Adrenal gland (tissue), 5 donors: Measurements from ENCODE around the gene PHF12.

Experiments
- POLR2A ChIP-seq, 2 donors: fragments of 450-650 bp; IDR thresholded peaks; one replicate each; pipeline ENCODE4 v1.6.1; 2017; ENCODE audit warnings: antibody characterized with exemption in 2 of 2, mild to moderate bottlenecking in 2 of 2, moderate library complexity in 1 of 2
- TF ChIP-seq, protein P1 (sequence below), 6 experiments: fragments of 450-650 bp in 4 of 6; fragments of 200-600 bp in 2 of 6; sonication (generic) in 1 of 6; IDR thresholded peaks; 1 replicate in 5 of 6; 2 replicates in 1 of 6; pipeline versions ENCODE4 v1.5.1 to v1.8.0; 2016 to 2021; ENCODE audit warnings: antibody characterized with exemption in 6 of 6, mild to moderate bottlenecking in 2 of 6, moderate library complexity in 1 of 6
- donor health status: DM: no; HTN: no; CAD: no.

DNA sequence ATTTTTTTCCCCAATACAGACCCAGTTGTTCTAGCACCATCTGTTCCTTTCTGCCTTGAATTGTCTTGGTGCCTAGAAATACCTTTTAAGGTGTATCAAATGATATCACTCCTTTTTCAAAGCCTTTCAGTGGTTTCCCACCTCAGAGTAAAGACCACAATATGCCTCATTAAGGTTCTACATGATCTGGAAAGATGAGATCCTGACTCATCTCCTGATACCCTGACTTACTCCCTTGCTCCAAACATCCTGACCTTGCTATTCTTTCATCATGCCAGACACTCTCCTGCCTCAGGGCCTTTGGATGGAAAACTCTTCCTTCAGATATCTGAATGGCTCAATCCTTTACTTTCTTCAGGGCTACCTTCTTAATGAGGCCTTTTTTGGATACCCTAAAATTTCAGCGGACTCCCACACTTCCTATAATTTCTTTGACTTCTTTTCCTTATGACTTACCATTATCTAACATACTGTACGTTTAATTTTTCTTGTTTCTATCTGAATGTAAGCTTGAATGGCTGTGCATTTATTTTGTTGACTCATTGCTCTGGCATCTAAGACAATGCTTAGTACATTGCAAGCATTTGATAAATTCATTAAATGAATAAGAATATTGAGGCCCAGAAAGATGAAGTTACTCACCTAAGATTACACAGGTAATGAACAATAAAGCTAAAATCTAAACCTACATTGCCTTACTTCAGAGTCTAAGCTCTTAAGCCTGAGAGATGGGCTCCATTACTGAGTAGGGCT lies 73.0 kb downstream of the PHF12 start:
- TF ChIP-seq POLR2A (IDR thresholded peaks at IDR 0.05) = no peak
- TF ChIP-seq, protein P1, sequence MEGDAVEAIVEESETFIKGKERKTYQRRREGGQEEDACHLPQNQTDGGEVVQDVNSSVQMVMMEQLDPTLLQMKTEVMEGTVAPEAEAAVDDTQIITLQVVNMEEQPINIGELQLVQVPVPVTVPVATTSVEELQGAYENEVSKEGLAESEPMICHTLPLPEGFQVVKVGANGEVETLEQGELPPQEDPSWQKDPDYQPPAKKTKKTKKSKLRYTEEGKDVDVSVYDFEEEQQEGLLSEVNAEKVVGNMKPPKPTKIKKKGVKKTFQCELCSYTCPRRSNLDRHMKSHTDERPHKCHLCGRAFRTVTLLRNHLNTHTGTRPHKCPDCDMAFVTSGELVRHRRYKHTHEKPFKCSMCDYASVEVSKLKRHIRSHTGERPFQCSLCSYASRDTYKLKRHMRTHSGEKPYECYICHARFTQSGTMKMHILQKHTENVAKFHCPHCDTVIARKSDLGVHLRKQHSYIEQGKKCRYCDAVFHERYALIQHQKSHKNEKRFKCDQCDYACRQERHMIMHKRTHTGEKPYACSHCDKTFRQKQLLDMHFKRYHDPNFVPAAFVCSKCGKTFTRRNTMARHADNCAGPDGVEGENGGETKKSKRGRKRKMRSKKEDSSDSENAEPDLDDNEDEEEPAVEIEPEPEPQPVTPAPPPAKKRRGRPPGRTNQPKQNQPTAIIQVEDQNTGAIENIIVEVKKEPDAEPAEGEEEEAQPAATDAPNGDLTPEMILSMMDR (IDR thresholded peaks at IDR 0.05) = no peak
